SK-N-SH (cell line): ENCODE measurements around the gene MARCHF11.

Experiments used
- CTCF ChIP-seq: fragments of 200-600 bp; sonication (generic); IDR thresholded peaks from 2 replicates; pipeline ENCODE4 v1.6.1; 2017; ENCODE audit warnings: antibody characterized with exemption, mild to moderate bottlenecking, moderate library complexity
- YY1 ChIP-seq: IDR thresholded peaks from 2 replicates; pipeline ENCODE4 v1.4.0; 2012; ENCODE audit warnings: low read depth, mild to moderate bottlenecking

GRCh38 chr5:16065831-16066230 lies 113.8 kb downstream of the MARCHF11 start:
- TF ChIP-seq YY1 (no peak), CTCF (no peak)
